ENCODE results near the gene NAB2.
"Not testable (repeated sequence)": the region's sequence is repeated elsewhere in the genome, so short reads cannot be mapped to it uniquely, and the experiment has no call there.

NAB2 gene

GRCh38 chr12:57088354-57089270 lies at the start of gene NAB2:
Gene NAB2, plus strand, starts transcription at chr12:57089114. Its CDS starts 158 bp downstream, at chr12:57089272.
- peak in 3 of 4 experiments; percentile 56 to 95 (median 84) for DNase-seq (ENCODE audit: low read depth in 4 of 4, low spot score in 1 of 4)

GRCh38 chr12:57040211-57040610 lies 48.7 kb upstream of the NAB2 start:
- DNase-seq (ENCODE audit: low read depth in 4 of 4, low spot score in 1 of 4) = no peak

GRCh38 chr12:57040750-57041149 lies 48.2 kb upstream of the NAB2 start:
- DNase-seq (ENCODE audit: low read depth in 4 of 4, low spot score in 1 of 4) = no peak

GRCh38 chr12:57042695-57043094 lies 46.2 kb upstream of the NAB2 start:
- no peak for DNase-seq (ENCODE audit: low read depth in 4 of 4, low spot score in 1 of 4)

GRCh38 chr12:57044468-57044867 lies 44.4 kb upstream of the NAB2 start:
- no peak for DNase-seq (ENCODE audit: low read depth in 4 of 4, low spot score in 1 of 4)

- DNase-seq (ENCODE audit: low read depth in 4 of 4, low spot score in 1 of 4) = no peak
Observed at GRCh38 chr12:57044889-57045288, 44.0 kb upstream of the NAB2 start.

- no peak for DNase-seq (ENCODE audit: low read depth in 4 of 4, low spot score in 1 of 4)
Observed at GRCh38 chr12:57046086-57046791, 42.7 kb upstream of the NAB2 start.

GRCh38 chr12:57046947-57047890 lies 41.7 kb upstream of the NAB2 start:
- DNase-seq (ENCODE audit: low read depth in 4 of 4, low spot score in 1 of 4) = peak in 1 of 4 experiments; percentile 36

GRCh38 chr12:57047981-57048380 lies 40.9 kb upstream of the NAB2 start:
- DNase-seq (ENCODE audit: low read depth in 4 of 4, low spot score in 1 of 4) = no peak

GRCh38 chr12:57048423-57049118 lies 40.3 kb upstream of the NAB2 start:
- no peak for DNase-seq (ENCODE audit: low read depth in 4 of 4, low spot score in 1 of 4)

GRCh38 chr12:57049119-57049446 lies 39.8 kb upstream of the NAB2 start:
- no peak for DNase-seq (ENCODE audit: low read depth in 4 of 4, low spot score in 1 of 4)

GRCh38 chr12:57049890-57050289 lies 39.0 kb upstream of the NAB2 start, which contains the start of gene MYO1A:
Gene MYO1A, minus strand, starts transcription at chr12:57050129. Its CDS starts 1,806 bp downstream, at chr12:57048323.
- DNase-seq (ENCODE audit: low read depth in 4 of 4, low spot score in 1 of 4) = no peak

GRCh38 chr12:57051011-57051410 lies 37.9 kb upstream of the NAB2 start:
- DNase-seq (ENCODE audit: low read depth in 4 of 4, low spot score in 1 of 4) = no peak

- DNase-seq (ENCODE audit: low read depth in 4 of 4, low spot score in 1 of 4) = not testable (repeated sequence)
Observed at GRCh38 chr12:57053146-57053545, 35.8 kb upstream of the NAB2 start.

- not testable (repeated sequence) for DNase-seq (ENCODE audit: low read depth in 4 of 4, low spot score in 1 of 4)
Observed at GRCh38 chr12:57053901-57054300, 35.0 kb upstream of the NAB2 start.

- DNase-seq (ENCODE audit: low read depth in 4 of 4, low spot score in 1 of 4) = no peak
Observed at GRCh38 chr12:57055824-57056223, 33.1 kb upstream of the NAB2 start.

- no peak for DNase-seq (ENCODE audit: low read depth in 4 of 4, low spot score in 1 of 4)
Observed at GRCh38 chr12:57057067-57057751, 31.7 kb upstream of the NAB2 start.

- no peak for DNase-seq (ENCODE audit: low read depth in 4 of 4, low spot score in 1 of 4)
Observed at GRCh38 chr12:57058454-57058853, 30.5 kb upstream of the NAB2 start.

- peak in 3 of 4 experiments; percentile 23 to 27 (median 25) for DNase-seq (ENCODE audit: low read depth in 4 of 4, low spot score in 1 of 4)
Observed at GRCh38 chr12:57063991-57064685, 24.8 kb upstream of the NAB2 start.

Data from stimulated activated CD4-positive, alpha-beta T cell treated with anti-CD3 and anti-CD28 coated beads, Interleukin-1b, Interleukin-23, amount 100 ng/mL, for 24 hours (primary cell).